Measurements from ENCODE around the gene ANP32E.

GRCh38 chr1:150227228-150227627 is 8.7 kb downstream of the ANP32E start:
- TF ChIP-seq CTCF (IDR thresholded peaks at IDR 0.05): no peak
- TF ChIP-seq EZH2 (IDR thresholded peaks at IDR 0.05; ENCODE audit: borderline replicate concordance, insufficient read depth, low read depth, low read length, poor library complexity, severe bottlenecking): no peak
